DOHH2 (cell line): ENCODE results near the gene CA12.

Source experiments
- EZH2phosphoT487 ChIP-seq: fragments of 200-600 bp; sonication (generic); IDR thresholded peaks from 2 replicates; pipeline ENCODE4 v1.6.1; 2017; ENCODE audit warnings: borderline replicate concordance, mild to moderate bottlenecking, antibody characterized with exemption, low read length, moderate library complexity, mixed read lengths
- TF ChIP-seq, protein P1 (sequence below): fragments of 200-600 bp; sonication (generic); IDR thresholded peaks from one replicate; pipeline ENCODE4 v1.5.1; 2014; ENCODE audit warnings: antibody characterized with exemption, mild to moderate bottlenecking, low read depth, low read length; ENCODE audit not compliant: poor library complexity, severe bottlenecking

DNA sequence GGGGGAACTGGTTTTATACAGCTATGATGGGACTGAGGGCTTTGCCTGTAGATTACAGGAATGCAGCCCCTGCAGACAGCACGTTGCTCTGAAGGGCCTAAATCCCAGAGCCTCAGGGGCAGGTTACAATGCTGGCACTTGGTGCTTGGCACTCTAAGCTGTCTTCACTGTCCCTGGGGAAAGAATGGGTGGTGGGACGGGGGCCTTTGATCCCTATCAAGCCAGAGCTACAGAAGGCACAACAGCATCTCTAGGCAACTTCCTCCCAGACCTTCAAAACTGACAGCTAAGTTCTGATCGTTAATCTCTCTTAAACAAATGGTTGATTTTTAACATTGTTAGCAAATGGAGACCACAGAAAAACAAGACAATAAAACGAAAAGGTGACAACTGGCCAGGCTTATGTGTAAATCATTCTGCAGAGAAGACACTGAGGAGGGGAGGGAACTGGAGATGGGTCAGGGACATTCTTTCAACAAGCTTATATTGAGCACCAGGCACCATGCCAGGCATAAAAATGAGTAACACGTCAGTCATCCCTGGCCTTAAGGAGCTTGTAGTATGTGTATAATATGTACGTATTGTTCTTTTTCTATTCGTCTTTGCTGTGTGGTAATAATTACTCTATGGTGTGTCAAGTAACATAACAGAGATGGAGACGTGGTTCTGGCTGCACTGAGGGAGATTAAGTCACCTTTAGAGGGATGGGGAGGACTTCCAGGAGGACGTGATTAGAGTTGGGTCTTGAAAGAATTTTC is 49.1 kb downstream of the CA12 start:
- TF ChIP-seq, protein P1, sequence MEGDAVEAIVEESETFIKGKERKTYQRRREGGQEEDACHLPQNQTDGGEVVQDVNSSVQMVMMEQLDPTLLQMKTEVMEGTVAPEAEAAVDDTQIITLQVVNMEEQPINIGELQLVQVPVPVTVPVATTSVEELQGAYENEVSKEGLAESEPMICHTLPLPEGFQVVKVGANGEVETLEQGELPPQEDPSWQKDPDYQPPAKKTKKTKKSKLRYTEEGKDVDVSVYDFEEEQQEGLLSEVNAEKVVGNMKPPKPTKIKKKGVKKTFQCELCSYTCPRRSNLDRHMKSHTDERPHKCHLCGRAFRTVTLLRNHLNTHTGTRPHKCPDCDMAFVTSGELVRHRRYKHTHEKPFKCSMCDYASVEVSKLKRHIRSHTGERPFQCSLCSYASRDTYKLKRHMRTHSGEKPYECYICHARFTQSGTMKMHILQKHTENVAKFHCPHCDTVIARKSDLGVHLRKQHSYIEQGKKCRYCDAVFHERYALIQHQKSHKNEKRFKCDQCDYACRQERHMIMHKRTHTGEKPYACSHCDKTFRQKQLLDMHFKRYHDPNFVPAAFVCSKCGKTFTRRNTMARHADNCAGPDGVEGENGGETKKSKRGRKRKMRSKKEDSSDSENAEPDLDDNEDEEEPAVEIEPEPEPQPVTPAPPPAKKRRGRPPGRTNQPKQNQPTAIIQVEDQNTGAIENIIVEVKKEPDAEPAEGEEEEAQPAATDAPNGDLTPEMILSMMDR, result no peak
- TF ChIP-seq EZH2phosphoT487, result no peak
